ENCODE data around the gene FAAP20.

The FAAP20 gene

GRCh38 chr1:2163205-2163604 lies 31.4 kb downstream of the FAAP20 start:
- Histone ChIP-seq H2AFZ (ENCODE audit: low read depth, low read length) (no peak overlapping the region), H3K79me2 (ENCODE audit: insufficient read depth, low read length) (no peaks in the 10 kb centered on the region), H3K4me2 (ENCODE audit: insufficient read depth, low read length) (no peak overlapping the region), H3K36me3 (ENCODE audit: insufficient read depth, low read length) (no peaks in the 10 kb centered on the region), H3K27ac (ENCODE audit: low read length) (no peak overlapping the region), H3K9me3 (ENCODE audit: insufficient read depth, low read length, severe bottlenecking) (no peaks in the 10 kb centered on the region), H3K4me3 (ENCODE audit: low read depth in 1 of 2, low read length in 2 of 2) (no peak overlapping the region), H3K27me3 (ENCODE audit: insufficient read depth, low read length, poor library complexity) (no peaks in the 10 kb centered on the region), H3K9ac (ENCODE audit: low read depth, low read length) (no peak overlapping the region), H3K4me1 (ENCODE audit: insufficient read depth, low read length) (no peaks in the 10 kb centered on the region), H4K20me1 (ENCODE audit: insufficient read depth, low read length) (no peaks in the 10 kb centered on the region)
- ATAC-seq (ENCODE audit: insufficient read depth, low read depth): no peak
- no peak for DNase-seq
- TF ChIP-seq CTCF (IDR thresholded peaks at IDR 0.05; ENCODE audit: borderline replicate concordance, extremely low read depth, low read length, poor library complexity, severe bottlenecking) (no peak), EZH2 (IDR thresholded peaks at IDR 0.05; ENCODE audit: borderline replicate concordance, low read depth, low read length, severe bottlenecking) (no peak)

GRCh38 chr1:2160451-2161300 lies 33.9 kb downstream of the FAAP20 start:
- H3K27me3 ChIP-seq (ENCODE audit: insufficient read depth, low read length, poor library complexity): no peaks in the 10 kb centered on the region
- H3K79me2 ChIP-seq (ENCODE audit: insufficient read depth, low read length): no peaks in the 10 kb centered on the region
- H4K20me1 ChIP-seq (ENCODE audit: insufficient read depth, low read length): no peaks in the 10 kb centered on the region
- no peak for DNase-seq
- H3K36me3 ChIP-seq (ENCODE audit: insufficient read depth, low read length): no peaks in the 10 kb centered on the region
- H3K4me2 ChIP-seq (ENCODE audit: insufficient read depth, low read length): no peak overlapping the region
- H3K27ac ChIP-seq (ENCODE audit: low read length): no peak overlapping the region
- H2AFZ ChIP-seq (ENCODE audit: low read depth, low read length): no peak overlapping the region
- no peak for ATAC-seq (ENCODE audit: insufficient read depth, low read depth)
- no peak overlapping the region for H3K4me3 ChIP-seq (ENCODE audit: low read depth in 1 of 2, low read length in 2 of 2)
- no peaks in the 10 kb centered on the region for H3K4me1 ChIP-seq (ENCODE audit: insufficient read depth, low read length)
- H3K9me3 ChIP-seq (ENCODE audit: insufficient read depth, low read length, severe bottlenecking): no peaks in the 10 kb centered on the region
- TF ChIP-seq CTCF (IDR thresholded peaks at IDR 0.05; ENCODE audit: borderline replicate concordance, extremely low read depth, low read length, poor library complexity, severe bottlenecking) (no peak), EZH2 (IDR thresholded peaks at IDR 0.05; ENCODE audit: borderline replicate concordance, low read depth, low read length, severe bottlenecking) (no peak)
- H3K9ac ChIP-seq (ENCODE audit: low read depth, low read length): no peak overlapping the region

GRCh38 chr1:2159124-2159523 lies 35.4 kb downstream of the FAAP20 start:
- no peaks in the 10 kb centered on the region for H3K36me3 ChIP-seq (ENCODE audit: insufficient read depth, low read length)
- H3K27me3 ChIP-seq (ENCODE audit: insufficient read depth, low read length, poor library complexity): no peaks in the 10 kb centered on the region
- H3K4me2 ChIP-seq (ENCODE audit: insufficient read depth, low read length): no peak overlapping the region
- no peak overlapping the region for H2AFZ ChIP-seq (ENCODE audit: low read depth, low read length)
- no peak for TF ChIP-seq EZH2 (IDR thresholded peaks at IDR 0.05; ENCODE audit: borderline replicate concordance, low read depth, low read length, severe bottlenecking)
- no peak for TF ChIP-seq CTCF (IDR thresholded peaks at IDR 0.05; ENCODE audit: borderline replicate concordance, extremely low read depth, low read length, poor library complexity, severe bottlenecking)
- no peaks in the 10 kb centered on the region for H3K4me1 ChIP-seq (ENCODE audit: insufficient read depth, low read length)
- ATAC-seq (ENCODE audit: insufficient read depth, low read depth) (no peak), DNase-seq (no peak)
- no peak overlapping the region for H3K9ac ChIP-seq (ENCODE audit: low read depth, low read length)
- no peaks in the 10 kb centered on the region for H4K20me1 ChIP-seq (ENCODE audit: insufficient read depth, low read length)
- no peak overlapping the region for H3K27ac ChIP-seq (ENCODE audit: low read length)
- no peaks in the 10 kb centered on the region for H3K9me3 ChIP-seq (ENCODE audit: insufficient read depth, low read length, severe bottlenecking)
- no peak overlapping the region for H3K4me3 ChIP-seq (ENCODE audit: low read depth in 1 of 2, low read length in 2 of 2)
- H3K79me2 ChIP-seq (ENCODE audit: insufficient read depth, low read length): no peaks in the 10 kb centered on the region

Data from DND-41 (cell line).